ENCODE data around the gene SMDT1. TPM values are rescaled to one million over a fixed set of nuclear protein-coding genes. Genes with fewer than 3 reads are reported as not detected.

The SMDT1 gene
- polyA plus RNA-seq, 3 donors = 41.8 to 182 (median 180) TPM

DNA sequence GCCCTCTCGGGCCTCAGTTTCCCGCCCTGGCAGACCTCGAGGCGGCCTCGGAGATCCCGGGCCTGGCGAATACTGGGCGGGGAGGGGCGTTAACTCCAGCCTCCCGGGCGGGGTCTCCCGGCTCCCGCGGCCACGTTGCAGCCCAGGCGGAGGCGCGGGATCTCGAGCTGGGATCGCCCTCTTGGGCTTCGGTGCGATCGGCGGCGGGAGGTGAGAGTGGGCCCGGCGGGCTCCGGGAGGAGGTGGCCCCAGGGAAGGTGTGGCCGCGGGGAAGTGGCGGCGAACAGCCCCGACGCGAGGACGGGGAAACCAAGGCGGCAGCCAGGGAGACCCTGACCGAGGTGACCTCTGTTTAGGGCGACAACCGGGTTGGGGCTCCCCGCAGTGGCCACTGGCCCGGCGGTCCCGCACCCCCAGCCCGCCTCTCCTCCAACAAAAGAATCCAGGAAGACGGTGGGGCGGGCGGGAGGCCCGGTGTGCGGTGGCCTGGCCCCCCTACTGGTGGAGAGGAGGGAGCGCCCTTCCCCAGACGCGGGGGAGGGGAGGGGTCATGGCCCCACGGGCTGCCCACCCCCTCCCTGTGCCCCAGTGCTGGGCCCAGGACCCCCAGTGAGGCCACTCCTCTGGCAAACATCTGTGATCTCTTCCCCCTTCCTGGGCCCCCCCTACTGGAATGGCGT is 5.2 kb upstream of the SMDT1 start, which contains the start of gene PHETA2:
PHETA2 (plus strand) TSS at position 117 of the 680 bp plus-strand sequence. CDS start 3,046 bp downstream, outside the sequence.
- peaks cover 21% of the 10 kb centered on the region for H3K79me2 ChIP-seq (ENCODE audit: insufficient read depth, low read length)
- peak within 1 kb of the TSS; percentile 93 for H2AFZ ChIP-seq (ENCODE audit: insufficient read depth, low read depth, low read length, poor library complexity, severe bottlenecking)
- H3K9me3 ChIP-seq (replicated peaks in 1 of 2; ENCODE audit: control insufficient read depth in 1 of 2, insufficient read depth in 1 of 2, low read length in 2 of 2) = no peaks in the 10 kb centered on the region
- H3K9ac ChIP-seq (ENCODE audit: insufficient read depth, low read length, poor library complexity, severe bottlenecking) = peak within 1 kb of the TSS; percentile 79
- Mint-ChIP-seq H3K4me1 (peaks cover 59% of the 10 kb centered on the region), H3K36me3 (peaks cover 3 to 14% of the 10 kb centered on the region in 2 donors), H3K27me3 (ENCODE audit: low read depth in 3 of 3) (peaks cover 0 to 5% (median 0%) of the 10 kb centered on the region in 3 donors), H3K9me3 (peaks cover 0 to 2% (median 0%) of the 10 kb centered on the region in 7 donors), H3K27ac (peak within 1 kb of the TSS; percentile 40 to 90 (median 78)), H3K4me3 (peak within 1 kb of the TSS; percentile 77 to 88)
- H3K4me3 ChIP-seq (replicated peaks in 1 of 3; ENCODE audit: low read depth in 2 of 3, low read length in 3 of 3) = peak within 1 kb of the TSS; percentile 50 to 75 (median 52)
- H3K4me1 ChIP-seq (ENCODE audit: control insufficient read depth in 1 of 2, insufficient read depth in 2 of 2, low read length in 2 of 2) = peaks cover 52 to 80% of the 10 kb centered on the region in 2 donors
- peak within 1 kb of the TSS in 1 of 2 donors; percentile 77 for H3K27ac ChIP-seq (ENCODE audit: low read depth in 1 of 2, low read length in 2 of 2)
- H3K27me3 ChIP-seq (ENCODE audit: control insufficient read depth in 2 of 2, insufficient read depth in 2 of 2, low read length in 2 of 2) = no peaks in the 10 kb centered on the region
- peaks cover 6% of the 10 kb centered on the region for H4K20me1 ChIP-seq (ENCODE audit: insufficient read depth, low read length)
- peak; percentile 24 to 53 (median 53) for DNase-seq
- TF ChIP-seq, protein P1, sequence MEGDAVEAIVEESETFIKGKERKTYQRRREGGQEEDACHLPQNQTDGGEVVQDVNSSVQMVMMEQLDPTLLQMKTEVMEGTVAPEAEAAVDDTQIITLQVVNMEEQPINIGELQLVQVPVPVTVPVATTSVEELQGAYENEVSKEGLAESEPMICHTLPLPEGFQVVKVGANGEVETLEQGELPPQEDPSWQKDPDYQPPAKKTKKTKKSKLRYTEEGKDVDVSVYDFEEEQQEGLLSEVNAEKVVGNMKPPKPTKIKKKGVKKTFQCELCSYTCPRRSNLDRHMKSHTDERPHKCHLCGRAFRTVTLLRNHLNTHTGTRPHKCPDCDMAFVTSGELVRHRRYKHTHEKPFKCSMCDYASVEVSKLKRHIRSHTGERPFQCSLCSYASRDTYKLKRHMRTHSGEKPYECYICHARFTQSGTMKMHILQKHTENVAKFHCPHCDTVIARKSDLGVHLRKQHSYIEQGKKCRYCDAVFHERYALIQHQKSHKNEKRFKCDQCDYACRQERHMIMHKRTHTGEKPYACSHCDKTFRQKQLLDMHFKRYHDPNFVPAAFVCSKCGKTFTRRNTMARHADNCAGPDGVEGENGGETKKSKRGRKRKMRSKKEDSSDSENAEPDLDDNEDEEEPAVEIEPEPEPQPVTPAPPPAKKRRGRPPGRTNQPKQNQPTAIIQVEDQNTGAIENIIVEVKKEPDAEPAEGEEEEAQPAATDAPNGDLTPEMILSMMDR (IDR thresholded peaks at IDR 0.05) = peak; percentile 75
- intact Hi-C loops (cut with micrococcal nuclease) = loop anchor here (5.0 kb wide), 1 partner anchor 77 kb away; the partner anchor contains the start of gene WBP2NL (in 2 of the 2)
- peak within 1 kb of the TSS; percentile 84 for H3K4me2 ChIP-seq (replicated peaks; ENCODE audit: extremely low read depth, low read length, poor library complexity, severe bottlenecking)
- 0% methylated on average over 40 of the region's 55 CpGs for WGBS (ENCODE audit: insufficient coverage)
- H3K36me3 ChIP-seq (replicated peaks in 1 of 2; ENCODE audit: control insufficient read depth in 1 of 2, insufficient read depth in 2 of 2, low read length in 2 of 2) = peaks cover 0 to 18% of the 10 kb centered on the region in 2 donors

DNA sequence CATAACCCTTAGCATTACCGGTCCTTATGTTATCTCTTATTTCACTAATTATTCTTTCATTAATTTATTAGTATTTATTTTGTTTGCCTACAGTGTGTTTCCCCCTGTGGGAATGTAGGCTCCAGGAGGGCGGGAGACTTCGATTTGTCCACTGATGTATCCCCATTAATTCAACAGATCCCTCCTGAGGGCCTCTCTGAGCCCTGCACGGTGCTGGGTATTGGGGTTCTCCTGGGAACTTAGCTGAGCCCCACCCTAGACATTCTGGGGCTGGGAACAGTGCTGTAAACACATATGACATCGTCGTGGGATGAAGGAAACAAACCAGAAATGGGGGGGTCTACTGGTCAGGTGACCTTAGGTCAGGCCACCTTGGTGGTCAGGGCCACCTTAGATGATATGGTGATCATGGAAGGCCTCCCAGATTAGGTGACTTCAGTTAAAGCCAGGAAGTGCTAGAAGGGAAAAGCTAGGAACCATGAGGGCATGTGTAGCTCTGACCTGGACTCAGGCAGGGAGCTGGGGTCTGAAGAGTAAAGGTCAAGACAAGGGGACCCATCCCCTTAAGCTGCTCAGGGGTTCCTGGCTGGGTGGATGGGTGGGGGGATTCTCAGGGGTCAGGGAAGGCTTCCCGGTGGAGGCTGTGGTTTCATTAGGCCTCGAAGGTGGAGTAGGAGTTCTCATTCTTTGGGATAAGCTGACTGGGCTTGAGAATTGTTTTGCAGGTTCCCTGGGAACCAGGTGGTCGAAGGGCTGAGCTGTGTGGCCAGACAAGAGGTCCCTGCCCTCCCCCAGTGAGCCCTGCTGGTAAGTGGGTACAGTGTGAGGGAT is 4.4 kb upstream of the SMDT1 start:
- Histone ChIP-seq H3K79me2 (ENCODE audit: insufficient read depth, low read length) (peaks cover 16% of the 10 kb centered on the region), H3K4me3 (replicated peaks in 1 of 3; ENCODE audit: low read depth in 2 of 3, low read length in 3 of 3) (peak overlapping the region; percentile 50 to 75 (median 52)), H4K20me1 (ENCODE audit: insufficient read depth, low read length) (no peaks in the 10 kb centered on the region), H3K27ac (ENCODE audit: low read depth in 1 of 2, low read length in 2 of 2) (peak overlapping the region in 1 of 2 donors; percentile 77), H2AFZ (ENCODE audit: insufficient read depth, low read depth, low read length, poor library complexity, severe bottlenecking) (peak overlapping the region; percentile 93), H3K4me2 (replicated peaks; ENCODE audit: extremely low read depth, low read length, poor library complexity, severe bottlenecking) (peak overlapping the region; percentile 84), H3K9me3 (replicated peaks in 1 of 2; ENCODE audit: control insufficient read depth in 1 of 2, insufficient read depth in 1 of 2, low read length in 2 of 2) (no peaks in the 10 kb centered on the region), H3K36me3 (replicated peaks in 1 of 2; ENCODE audit: control insufficient read depth in 1 of 2, insufficient read depth in 2 of 2, low read length in 2 of 2) (peaks cover 0 to 18% of the 10 kb centered on the region in 2 donors), H3K4me1 (ENCODE audit: control insufficient read depth in 1 of 2, insufficient read depth in 2 of 2, low read length in 2 of 2) (peaks cover 44 to 73% of the 10 kb centered on the region in 2 donors), H3K27me3 (ENCODE audit: control insufficient read depth in 2 of 2, insufficient read depth in 2 of 2, low read length in 2 of 2) (no peaks in the 10 kb centered on the region), H3K9ac (ENCODE audit: insufficient read depth, low read length, poor library complexity, severe bottlenecking) (peak overlapping the region; percentile 79)
- TF ChIP-seq, protein P1 (IDR thresholded peaks at IDR 0.05) = peak; percentile 35
- Mint-ChIP-seq H3K27ac (peak overlapping the region in 6 of 7 donors; percentile 60 to 90 (median 80)), H3K4me1 (peaks cover 53% of the 10 kb centered on the region), H3K36me3 (peaks cover 3 to 14% of the 10 kb centered on the region in 2 donors), H3K9me3 (peaks cover 0 to 2% (median 0%) of the 10 kb centered on the region in 7 donors), H3K4me3 (peak overlapping the region; percentile 77 to 81), H3K27me3 (ENCODE audit: low read depth in 3 of 3) (peaks cover 0 to 5% (median 0%) of the 10 kb centered on the region in 3 donors)
- intact Hi-C loops (cut with micrococcal nuclease) = loop anchor here (5.0 kb wide), 1 partner anchor 78 kb away; the partner anchor contains the start of gene WBP2NL (in 2 of the 2)
- 86% methylated on average over 6 of the region's 9 CpGs for WGBS (ENCODE audit: insufficient coverage)
- DNase-seq = no peak
